Hepatocyte (in vitro differentiated cells): ENCODE measurements around the gene HPSE2.

Source experiments
- EZH2 ChIP-seq: fragments of 200-600 bp; sonication (generic); IDR thresholded peaks from 2 replicates; pipeline ENCODE4 v1.6.1; 2016; ENCODE audit warnings: antibody characterized with exemption, mild to moderate bottlenecking, borderline replicate concordance
- EZH2phosphoT487 ChIP-seq: fragments of 200-600 bp; sonication (generic); IDR thresholded peaks from one replicate; pipeline ENCODE4 v1.6.1; 2018; ENCODE audit warnings: antibody characterized with exemption, mild to moderate bottlenecking, low read depth, moderate library complexity; ENCODE audit not compliant: unreplicated experiment, severe bottlenecking
- TF ChIP-seq, protein P1 (sequence below): fragments of 200-600 bp; sonication (generic); IDR thresholded peaks from 2 replicates; pipeline ENCODE4 v1.5.1; 2016; ENCODE audit warnings: antibody characterized with exemption, mild to moderate bottlenecking; ENCODE audit not compliant: poor library complexity

DNA sequence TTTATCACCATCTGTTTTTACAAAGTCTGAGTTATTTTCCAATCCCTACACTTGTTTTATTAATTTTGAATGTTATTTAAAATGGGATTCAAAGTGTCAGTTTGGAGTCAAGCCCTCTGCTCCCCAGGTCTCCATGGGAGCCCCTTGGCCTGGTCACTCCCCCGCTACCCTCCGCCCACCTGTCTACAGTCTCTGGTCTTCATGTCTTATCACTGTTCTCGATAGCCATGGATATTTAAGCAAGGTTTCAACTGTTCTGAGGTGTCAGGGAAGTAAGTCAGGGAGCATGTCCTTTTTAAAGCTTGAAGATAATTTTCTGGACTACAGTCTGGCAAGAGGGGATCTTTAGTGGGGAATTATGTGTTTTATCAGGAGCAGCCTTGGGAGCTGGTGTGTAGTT lies 769.8 kb downstream of the HPSE2 start:
- TF ChIP-seq, protein P1, sequence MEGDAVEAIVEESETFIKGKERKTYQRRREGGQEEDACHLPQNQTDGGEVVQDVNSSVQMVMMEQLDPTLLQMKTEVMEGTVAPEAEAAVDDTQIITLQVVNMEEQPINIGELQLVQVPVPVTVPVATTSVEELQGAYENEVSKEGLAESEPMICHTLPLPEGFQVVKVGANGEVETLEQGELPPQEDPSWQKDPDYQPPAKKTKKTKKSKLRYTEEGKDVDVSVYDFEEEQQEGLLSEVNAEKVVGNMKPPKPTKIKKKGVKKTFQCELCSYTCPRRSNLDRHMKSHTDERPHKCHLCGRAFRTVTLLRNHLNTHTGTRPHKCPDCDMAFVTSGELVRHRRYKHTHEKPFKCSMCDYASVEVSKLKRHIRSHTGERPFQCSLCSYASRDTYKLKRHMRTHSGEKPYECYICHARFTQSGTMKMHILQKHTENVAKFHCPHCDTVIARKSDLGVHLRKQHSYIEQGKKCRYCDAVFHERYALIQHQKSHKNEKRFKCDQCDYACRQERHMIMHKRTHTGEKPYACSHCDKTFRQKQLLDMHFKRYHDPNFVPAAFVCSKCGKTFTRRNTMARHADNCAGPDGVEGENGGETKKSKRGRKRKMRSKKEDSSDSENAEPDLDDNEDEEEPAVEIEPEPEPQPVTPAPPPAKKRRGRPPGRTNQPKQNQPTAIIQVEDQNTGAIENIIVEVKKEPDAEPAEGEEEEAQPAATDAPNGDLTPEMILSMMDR: no peak
- TF ChIP-seq EZH2 (no peak), EZH2phosphoT487 (no peak)
